GM13976 (cell line): ENCODE results near the gene CMTM7.

Source experiments
- DNase-seq: peaks from one replicate; pipeline ENCODE4 v3.0.0; 2012; ENCODE audit warnings: low spot score
- in situ Hi-C: fragments of 300-500 bp; cut with MboI; formaldehyde crosslinking; loops from one replicate; pipeline ENCODE4 v1.12.0; 2022; ENCODE audit warnings: low sequenced_read_pairs, mixed read lengths, inconsistent platforms; ENCODE audit not compliant: unreplicated experiment
- TF ChIP-seq, protein P1 (sequence below): IDR thresholded peaks from 2 replicates; pipeline ENCODE4 v1.5.1; 2012; ENCODE audit warnings: borderline replicate concordance, mild to moderate bottlenecking; ENCODE audit not compliant: insufficient read depth; ENCODE audit errors: extremely low read depth, missing control alignments, control extremely low read depth

Gene CMTM7

DNA sequence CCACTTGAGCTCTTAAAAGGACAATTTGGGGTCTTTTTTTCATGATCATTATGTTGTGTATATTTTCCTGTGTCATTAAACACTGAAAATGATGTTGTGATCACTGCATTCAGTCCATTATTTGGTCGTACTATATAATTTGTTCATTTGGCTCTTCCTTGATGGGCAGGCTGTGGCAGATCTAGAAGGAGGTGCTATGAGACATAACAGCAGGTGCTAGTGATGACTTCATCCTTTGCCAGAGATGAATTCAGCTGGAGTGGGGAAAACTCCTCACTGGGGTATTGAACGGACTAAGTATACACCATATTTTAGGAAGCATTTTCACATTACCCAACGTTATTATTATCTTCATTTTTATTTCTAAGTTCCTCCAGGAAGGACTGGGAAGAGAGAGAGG lies 12.0 kb downstream of the CMTM7 start:
- TF ChIP-seq, protein P1, sequence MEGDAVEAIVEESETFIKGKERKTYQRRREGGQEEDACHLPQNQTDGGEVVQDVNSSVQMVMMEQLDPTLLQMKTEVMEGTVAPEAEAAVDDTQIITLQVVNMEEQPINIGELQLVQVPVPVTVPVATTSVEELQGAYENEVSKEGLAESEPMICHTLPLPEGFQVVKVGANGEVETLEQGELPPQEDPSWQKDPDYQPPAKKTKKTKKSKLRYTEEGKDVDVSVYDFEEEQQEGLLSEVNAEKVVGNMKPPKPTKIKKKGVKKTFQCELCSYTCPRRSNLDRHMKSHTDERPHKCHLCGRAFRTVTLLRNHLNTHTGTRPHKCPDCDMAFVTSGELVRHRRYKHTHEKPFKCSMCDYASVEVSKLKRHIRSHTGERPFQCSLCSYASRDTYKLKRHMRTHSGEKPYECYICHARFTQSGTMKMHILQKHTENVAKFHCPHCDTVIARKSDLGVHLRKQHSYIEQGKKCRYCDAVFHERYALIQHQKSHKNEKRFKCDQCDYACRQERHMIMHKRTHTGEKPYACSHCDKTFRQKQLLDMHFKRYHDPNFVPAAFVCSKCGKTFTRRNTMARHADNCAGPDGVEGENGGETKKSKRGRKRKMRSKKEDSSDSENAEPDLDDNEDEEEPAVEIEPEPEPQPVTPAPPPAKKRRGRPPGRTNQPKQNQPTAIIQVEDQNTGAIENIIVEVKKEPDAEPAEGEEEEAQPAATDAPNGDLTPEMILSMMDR = no peak
- in situ Hi-C loops = no loop called here
- DNase-seq = no peak

GRCh38 chr3:32404714-32405113 lies 13.1 kb downstream of the CMTM7 start:
- in situ Hi-C loops = no loop called here
- no peak for DNase-seq
- TF ChIP-seq, protein P1 = no peak

- in situ Hi-C loops = no loop called here
- no peak for DNase-seq
- TF ChIP-seq, protein P1 = no peak
Measured at GRCh38 chr3:32405155-32405554, 13.5 kb downstream of the CMTM7 start.

- DNase-seq = no peak
- in situ Hi-C loops = no loop called here
- TF ChIP-seq, protein P1 = no peak
Measured at GRCh38 chr3:32405711-32406323, 14.2 kb downstream of the CMTM7 start.

DNA sequence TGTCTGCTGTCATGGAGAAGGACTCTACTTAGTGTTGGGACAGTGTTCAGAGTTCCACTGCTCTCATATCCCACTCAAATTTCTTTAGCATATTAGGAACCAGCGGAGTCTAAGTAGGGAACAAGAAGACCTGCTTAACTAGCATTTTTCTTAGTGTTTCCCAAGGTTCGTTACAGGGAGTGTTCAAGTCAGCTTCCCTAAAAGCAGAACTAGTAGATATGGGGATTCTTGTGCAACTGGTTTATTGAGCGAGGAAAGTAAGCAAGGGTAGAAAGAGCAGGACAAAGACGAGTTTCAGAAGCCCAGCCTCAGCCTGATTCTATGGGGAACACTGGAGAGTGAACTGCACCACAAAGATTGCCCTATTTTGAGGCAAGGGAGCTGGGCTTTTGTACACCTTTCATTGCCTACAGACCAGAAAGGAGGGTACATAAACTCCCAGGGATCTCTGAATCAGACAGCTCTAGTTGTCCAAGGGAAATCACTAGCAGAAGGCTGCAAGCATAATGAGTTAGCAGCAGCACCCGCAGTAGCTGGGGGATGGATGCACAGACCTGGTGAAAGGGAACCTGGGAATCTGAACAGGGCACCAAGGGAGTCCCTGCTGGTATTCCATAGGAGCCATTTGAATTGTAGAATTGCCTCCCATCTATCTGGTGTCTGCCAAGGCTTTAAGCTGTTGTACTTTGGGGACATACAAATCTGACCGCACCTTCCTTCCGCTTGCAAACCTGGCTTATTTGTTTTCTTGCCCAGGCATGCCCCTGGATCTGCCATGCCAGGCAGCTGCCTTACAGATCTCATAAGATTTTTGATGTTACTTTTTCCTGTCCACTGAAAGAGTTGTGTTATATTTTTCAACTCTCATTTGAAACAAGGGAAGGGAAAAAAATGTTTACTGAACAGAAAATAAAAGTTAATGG lies 15.1 kb downstream of the CMTM7 start:
- TF ChIP-seq, protein P1 = no peak
- in situ Hi-C loops = no loop called here
- no peak for DNase-seq

DNA sequence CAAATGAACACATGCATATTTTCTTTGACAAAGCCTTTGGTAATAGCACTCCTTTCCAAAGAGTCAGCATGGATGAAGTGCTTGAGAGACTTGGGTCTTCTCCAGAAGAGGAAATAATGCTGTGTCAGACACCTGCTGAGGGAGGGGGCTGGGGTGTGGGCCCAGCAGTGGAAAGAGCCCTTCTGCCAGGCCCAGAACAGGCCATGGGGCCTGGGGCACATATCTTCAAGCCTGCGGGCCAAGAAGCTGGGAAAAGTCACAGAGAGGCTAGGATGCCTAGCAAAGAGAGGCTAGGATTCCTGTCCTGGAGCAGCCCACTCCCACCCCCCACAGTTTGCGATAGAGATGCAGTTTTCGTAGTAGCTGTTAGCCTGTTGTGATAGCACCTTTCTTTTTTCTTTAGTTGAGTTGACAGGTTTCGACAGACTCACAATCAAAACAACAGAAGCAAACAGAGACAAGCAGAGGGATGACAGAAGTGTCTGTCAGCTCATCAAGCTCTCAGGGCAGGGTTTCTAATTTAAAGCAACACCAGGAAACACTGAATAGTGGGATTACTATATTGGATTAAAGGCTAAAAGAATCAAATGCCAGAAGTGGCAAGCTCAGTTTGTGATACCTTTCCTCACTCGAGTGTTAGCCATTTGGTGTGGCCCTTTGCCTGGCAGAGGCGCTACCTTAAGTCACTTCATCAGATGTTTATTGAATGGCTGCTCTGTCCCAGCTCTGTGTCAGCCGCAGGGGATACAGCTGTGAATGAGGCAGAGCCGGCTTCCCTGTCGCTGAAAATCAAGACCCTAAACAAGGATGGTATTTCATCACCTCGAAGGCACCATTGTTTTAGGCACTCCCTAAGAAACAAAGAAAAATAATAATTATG lies 19.0 kb downstream of the CMTM7 start:
- DNase-seq = no peak
- in situ Hi-C loops = no loop called here
- TF ChIP-seq, protein P1 = no peak
